Mesenchymal stem cell (in vitro differentiated cells and primary cell): Measurements from ENCODE around the gene HSPA1B.

ENCODE experiments used
- DNase-seq: peaks from one replicate; pipeline ENCODE4 v3.0.0-alpha.2; 2013
- H2AFZ ChIP-seq: one replicate; pipeline ENCODE4 v1.6.1; 2013; ENCODE audit warnings: low read depth, mild to moderate bottlenecking, control low read depth, inconsistent platforms, low read length, moderate library complexity
- H2AK5ac ChIP-seq: 2 replicates; pipeline ENCODE4 v1.6.1; 2013; ENCODE audit warnings: low read length, moderate library complexity, mild to moderate bottlenecking, inconsistent platforms; ENCODE audit not compliant: severe bottlenecking
- H2BK120ac ChIP-seq: one replicate; pipeline ENCODE4 v1.6.1; 2013; ENCODE audit warnings: low read depth, mild to moderate bottlenecking, inconsistent platforms, low read length, moderate library complexity
- H2BK12ac ChIP-seq, 2 experiments: one replicate each; pipeline ENCODE4 v1.6.1; 2013; ENCODE audit warnings: inconsistent platforms in 2 of 2, low read length in 2 of 2, mild to moderate bottlenecking in 2 of 2, moderate library complexity in 2 of 2, control low read depth in 1 of 2
- H2BK15ac ChIP-seq: one replicate; pipeline ENCODE4 v1.6.1; 2013; ENCODE audit warnings: mild to moderate bottlenecking, low read depth, inconsistent platforms; ENCODE audit not compliant: poor library complexity, severe bottlenecking
- H2BK5ac ChIP-seq: 2 replicates; pipeline ENCODE4 v1.6.1; 2013; ENCODE audit warnings: low read depth, mild to moderate bottlenecking, low read length, control low read depth, inconsistent platforms; ENCODE audit not compliant: poor library complexity, severe bottlenecking
- H3K14ac ChIP-seq, 2 experiments: one replicate each; pipeline ENCODE4 v1.6.1; 2013; ENCODE audit warnings: inconsistent platforms in 2 of 2, low read length in 2 of 2, control low read depth in 1 of 2, mild to moderate bottlenecking in 1 of 2, moderate library complexity in 1 of 2
- H3K18ac ChIP-seq, 2 experiments: one replicate each; pipeline ENCODE4 v1.6.1; 2013; ENCODE audit warnings: inconsistent platforms in 2 of 2, low read length in 2 of 2, control low read depth in 1 of 2, low read depth in 1 of 2, mild to moderate bottlenecking in 1 of 2
- H3K23ac ChIP-seq, 2 experiments: one replicate each; pipeline ENCODE4 v1.6.1; 2013; ENCODE audit warnings: inconsistent platforms in 2 of 2, low read length in 2 of 2, mild to moderate bottlenecking in 2 of 2, moderate library complexity in 2 of 2, control low read depth in 1 of 2
- H3K27ac ChIP-seq: 2 replicates; pipeline ENCODE4 v1.5.1; 2013; ENCODE audit warnings: mild to moderate bottlenecking, moderate library complexity, low read length, control low read depth, inconsistent platforms; ENCODE audit not compliant: poor library complexity, severe bottlenecking
- H3K27me3 ChIP-seq, 2 experiments: 2 replicates each; pipeline versions ENCODE4 v1.6.1 to v1.7.0; 2013; ENCODE audit warnings: low read length in 2 of 2, mild to moderate bottlenecking in 2 of 2, moderate library complexity in 2 of 2, control low read depth in 1 of 2, inconsistent platforms in 1 of 2; ENCODE audit not compliant: control insufficient read depth in 1 of 2, insufficient read depth in 1 of 2
- H3K36me3 ChIP-seq, 2 experiments: 2 replicates each; pipeline versions ENCODE4 v1.6.1 to v1.7.0; 2013; ENCODE audit warnings: low read length in 2 of 2, control low read depth in 1 of 2, inconsistent platforms in 1 of 2, low read depth in 1 of 2, mild to moderate bottlenecking in 1 of 2; ENCODE audit not compliant: insufficient read depth in 2 of 2, control insufficient read depth in 1 of 2
- H3K4ac ChIP-seq, 2 experiments: one replicate each; pipeline ENCODE4 v1.6.1; 2013; ENCODE audit warnings: inconsistent platforms in 2 of 2, low read length in 2 of 2, mild to moderate bottlenecking in 2 of 2, moderate library complexity in 2 of 2, control low read depth in 1 of 2, low read depth in 1 of 2
- H3K4me1 ChIP-seq: 2 replicates; pipeline ENCODE4 v1.6.1; 2013; ENCODE audit warnings: low read depth, low read length, control low read depth; ENCODE audit not compliant: control insufficient read depth, insufficient read depth
- H3K4me2 ChIP-seq: 2 replicates; pipeline ENCODE4 v1.6.1; 2013; ENCODE audit warnings: low read length, mild to moderate bottlenecking, inconsistent platforms; ENCODE audit not compliant: poor library complexity, severe bottlenecking
- H3K4me3 ChIP-seq, 2 experiments: 2 replicates each; pipeline versions ENCODE4 v1.5.1 to v1.7.0; 2013; ENCODE audit warnings: low read length in 2 of 2, mild to moderate bottlenecking in 2 of 2, control low read depth in 1 of 2, low read depth in 1 of 2; ENCODE audit not compliant: insufficient read depth in 1 of 2
- H3K79me1 ChIP-seq: replicated peaks from 2 replicates; pipeline ENCODE4 v1.6.1; 2013; ENCODE audit warnings: mild to moderate bottlenecking, control low read depth, low read length, inconsistent platforms; ENCODE audit not compliant: poor library complexity, severe bottlenecking
- H3K9ac ChIP-seq: 2 replicates; pipeline ENCODE4 v1.7.0; 2013; ENCODE audit warnings: mild to moderate bottlenecking, low read length, moderate library complexity
- H3K9me3 ChIP-seq: 2 replicates; pipeline ENCODE4 v1.7.0; 2013; ENCODE audit warnings: mild to moderate bottlenecking, low read length; ENCODE audit not compliant: control insufficient read depth
- H4K8ac ChIP-seq: one replicate; pipeline ENCODE4 v1.6.1; 2013; ENCODE audit warnings: inconsistent platforms, mild to moderate bottlenecking, low read length, moderate library complexity
- H4K91ac ChIP-seq: one replicate; pipeline ENCODE4 v1.6.1; 2013; ENCODE audit warnings: mild to moderate bottlenecking, low read length, inconsistent platforms
- WGBS: methylation state at CpG from one replicate; pipeline ENCODE4 v1.1.7; 2013; ENCODE audit warnings: mixed read lengths; 5-methylcytosine and 5-hydroxymethylcytosine counted together

The HSPA1B gene

DNA sequence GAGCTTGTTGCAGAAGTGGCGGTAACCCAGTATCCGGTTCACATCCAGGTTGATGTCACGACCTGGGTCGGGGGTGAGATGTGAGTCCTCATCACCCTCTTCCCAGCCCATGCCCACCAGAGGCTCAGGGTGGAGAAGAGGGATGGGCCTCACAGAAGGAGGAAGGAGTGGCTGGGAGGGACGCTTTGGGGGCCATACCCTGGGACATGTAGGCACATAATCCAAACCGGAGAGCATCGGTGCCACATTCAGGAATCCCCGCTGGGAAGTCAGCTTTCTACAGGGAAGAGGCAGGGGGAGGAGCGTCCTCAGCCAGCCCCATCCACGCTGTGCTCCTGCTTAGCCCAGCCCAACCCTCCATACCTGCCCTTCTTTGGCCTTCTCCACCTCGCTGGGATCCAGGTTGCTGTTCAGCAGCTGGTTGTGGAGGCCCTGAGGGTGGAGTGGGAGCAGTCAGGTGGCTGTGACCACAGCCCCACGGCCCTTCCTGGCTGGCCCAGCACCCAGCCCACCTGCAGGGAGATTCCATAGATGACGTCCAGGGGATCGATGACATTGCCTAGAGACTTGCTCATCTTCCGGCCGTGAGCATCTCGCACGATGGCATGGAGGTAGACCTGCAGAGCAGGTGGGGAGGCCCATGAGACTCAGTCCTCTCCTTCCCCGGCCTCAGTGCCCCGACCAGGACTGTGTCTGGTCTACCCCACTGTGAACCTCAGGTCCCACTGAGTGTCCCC lies 46.9 kb upstream of the HSPA1B start:
- peaks cover 16% of the 10 kb centered on the region for H3K4me1 ChIP-seq
- 92% methylated on average over 20 of the region's 20 CpGs for WGBS
- no peak overlapping the region for H3K4ac ChIP-seq
- no peak overlapping the region for H3K4me2 ChIP-seq
- H3K9me3 ChIP-seq: no peaks in the 10 kb centered on the region
- H2BK15ac ChIP-seq: no peak overlapping the region
- no peak overlapping the region for H3K4me3 ChIP-seq
- H3K23ac ChIP-seq: no peak overlapping the region
- H2BK120ac ChIP-seq: no peak overlapping the region
- H3K36me3 ChIP-seq: peaks cover 75 to 82% of the 10 kb centered on the region in 2 experiments
- no peak overlapping the region for H2AK5ac ChIP-seq
- DNase-seq: no peak
- no peak overlapping the region for H4K8ac ChIP-seq
- no peak overlapping the region for H2BK12ac ChIP-seq
- peaks cover 18% of the 10 kb centered on the region for H3K79me1 ChIP-seq
- no peak overlapping the region for H3K9ac ChIP-seq
- no peak overlapping the region for H3K14ac ChIP-seq
- H3K27ac ChIP-seq: no peak overlapping the region
- no peak overlapping the region for H3K18ac ChIP-seq
- no peak overlapping the region for H2AFZ ChIP-seq
- H3K27me3 ChIP-seq: no peaks in the 10 kb centered on the region
- no peak overlapping the region for H2BK5ac ChIP-seq
- no peak overlapping the region for H4K91ac ChIP-seq

DNA sequence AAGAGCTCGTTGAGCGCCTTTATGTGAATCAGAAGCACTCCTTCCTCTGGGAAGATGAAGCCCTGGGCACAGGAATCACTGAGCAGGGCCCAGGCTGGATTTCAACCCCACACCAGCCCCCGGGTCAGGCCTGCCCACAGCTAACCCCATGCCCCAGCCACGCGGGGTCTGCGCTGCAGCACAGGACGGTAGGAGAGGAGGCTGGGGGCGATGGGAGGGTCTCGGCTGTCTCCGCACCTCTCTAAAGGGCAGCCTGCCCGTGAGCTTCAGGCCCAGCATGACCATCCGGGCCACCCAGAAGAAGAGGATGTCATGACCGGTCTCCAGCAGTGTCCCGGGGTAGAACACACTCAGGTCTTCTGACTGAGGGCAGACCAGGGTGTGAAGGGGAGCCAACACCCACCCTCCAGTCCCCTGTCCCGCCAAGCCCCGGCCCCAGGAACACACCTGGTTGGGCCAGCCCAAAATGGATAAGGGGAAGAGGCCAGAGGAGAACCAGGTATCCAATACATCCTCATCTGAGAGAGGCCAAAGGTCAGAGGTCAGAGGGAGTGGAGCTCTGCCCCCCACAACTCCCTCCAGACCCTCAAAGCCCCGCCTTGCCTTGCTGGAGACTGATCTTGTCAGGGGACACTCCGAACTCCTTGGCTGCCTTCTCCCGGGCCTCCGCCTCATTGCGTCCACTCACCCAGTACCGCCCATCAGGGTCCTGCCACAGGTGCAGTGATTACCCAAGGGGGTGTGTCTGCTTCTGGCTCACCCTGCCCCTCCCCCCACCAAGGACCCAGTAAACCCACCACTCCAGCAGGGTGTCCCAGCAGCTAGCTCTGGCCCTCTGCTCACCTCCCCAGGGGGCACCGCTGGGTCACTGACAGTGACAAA lies 46.1 kb upstream of the HSPA1B start:
- H3K23ac ChIP-seq: no peak overlapping the region
- no peak overlapping the region for H4K8ac ChIP-seq
- no peak overlapping the region for H3K4me3 ChIP-seq
- no peak overlapping the region for H2BK12ac ChIP-seq
- H2BK15ac ChIP-seq: no peak overlapping the region
- peaks cover 18% of the 10 kb centered on the region for H3K79me1 ChIP-seq
- no peak overlapping the region for H4K91ac ChIP-seq
- H3K14ac ChIP-seq: no peak overlapping the region
- 94% methylated on average over 23 of the region's 23 CpGs for WGBS
- no peak overlapping the region for H2AFZ ChIP-seq
- no peak overlapping the region for H2BK120ac ChIP-seq
- H2AK5ac ChIP-seq: no peak overlapping the region
- H2BK5ac ChIP-seq: no peak overlapping the region
- peaks cover 15% of the 10 kb centered on the region for H3K4me1 ChIP-seq
- H3K18ac ChIP-seq: no peak overlapping the region
- no peak overlapping the region for H3K4me2 ChIP-seq
- H3K4ac ChIP-seq: no peak overlapping the region
- H3K27ac ChIP-seq: no peak overlapping the region
- H3K27me3 ChIP-seq: no peaks in the 10 kb centered on the region
- no peaks in the 10 kb centered on the region for H3K9me3 ChIP-seq
- H3K9ac ChIP-seq: no peak overlapping the region
- peaks cover 81 to 87% of the 10 kb centered on the region in 2 experiments for H3K36me3 ChIP-seq
- no peak for DNase-seq

DNA sequence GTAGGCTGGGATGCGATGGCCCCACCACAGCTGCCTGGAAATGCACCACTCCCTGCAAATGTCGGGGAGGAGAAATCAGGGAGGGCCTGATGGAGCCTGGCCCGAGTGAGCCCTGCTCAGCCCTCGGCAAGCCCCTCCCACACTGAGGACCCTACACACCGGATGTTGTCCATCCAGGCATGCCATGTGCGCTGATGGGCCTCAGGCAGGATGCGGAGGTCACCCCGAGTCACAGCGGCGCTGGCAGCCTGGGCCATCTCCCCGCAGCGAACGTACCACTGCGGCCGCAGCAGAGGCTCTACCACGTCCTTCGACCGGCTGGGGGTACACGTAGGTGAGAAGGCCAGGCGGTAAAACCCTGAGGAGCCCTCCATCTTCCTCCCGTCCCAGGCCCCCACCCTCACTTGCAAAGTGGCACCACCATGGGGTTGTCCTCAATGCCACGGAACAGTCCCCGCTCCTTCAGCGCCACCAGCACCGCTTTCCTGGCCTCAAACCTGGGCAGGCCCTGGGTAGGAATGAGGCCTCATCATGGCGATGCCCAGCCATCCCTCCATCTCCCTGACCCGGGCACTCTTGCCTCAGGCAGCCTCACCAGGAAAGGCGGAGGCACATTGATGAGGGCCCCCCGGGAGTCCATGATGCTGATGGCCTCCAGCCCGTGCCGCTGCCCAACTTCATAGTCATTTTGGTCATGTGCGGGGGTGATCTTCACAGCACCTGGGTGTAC lies 45.2 kb upstream of the HSPA1B start:
- peaks cover 82 to 89% of the 10 kb centered on the region in 2 experiments for H3K36me3 ChIP-seq
- no peak overlapping the region for H3K4me2 ChIP-seq
- H2AFZ ChIP-seq: no peak overlapping the region
- no peak for DNase-seq
- 94% methylated on average over 32 of the region's 32 CpGs for WGBS
- no peak overlapping the region for H3K18ac ChIP-seq
- no peak overlapping the region for H3K14ac ChIP-seq
- H2BK5ac ChIP-seq: no peak overlapping the region
- H3K4me3 ChIP-seq: no peak overlapping the region
- no peak overlapping the region for H2BK12ac ChIP-seq
- no peak overlapping the region for H3K9ac ChIP-seq
- no peak overlapping the region for H3K4ac ChIP-seq
- no peak overlapping the region for H3K27ac ChIP-seq
- peaks cover 18% of the 10 kb centered on the region for H3K79me1 ChIP-seq
- no peak overlapping the region for H4K91ac ChIP-seq
- peaks cover 7% of the 10 kb centered on the region for H3K4me1 ChIP-seq
- no peak overlapping the region for H4K8ac ChIP-seq
- no peaks in the 10 kb centered on the region for H3K27me3 ChIP-seq
- no peak overlapping the region for H3K23ac ChIP-seq
- H3K9me3 ChIP-seq: no peaks in the 10 kb centered on the region
- H2BK120ac ChIP-seq: no peak overlapping the region
- H2AK5ac ChIP-seq: no peak overlapping the region
- no peak overlapping the region for H2BK15ac ChIP-seq
